Measurements from ENCODE around the gene RFX2. TPM values are rescaled to one million over a fixed set of nuclear protein-coding genes. Genes with fewer than 3 reads are reported as not detected.
A peak's percentile ranks its signal among the peaks of the same experiment; 100 is the strongest.

RFX2 gene
- total RNA-seq, 1 donor from 2014 or later = 7.3 TPM

GRCh38 chr19:5949792-5950305 lies 160.5 kb downstream of the RFX2 start:
- H3K27me3 Mint-ChIP-seq (ENCODE audit: low read depth) = no peaks in the 10 kb centered on the region
- no peaks in the 10 kb centered on the region for H3K9me3 Mint-ChIP-seq
- H3K4me3 Mint-ChIP-seq = no peak overlapping the region
- DNase-seq (ENCODE audit: low spot score in 2 of 2, unreplicated experiment in 2 of 2) = no peak
- H3K36me3 Mint-ChIP-seq = peaks cover 5% of the 10 kb centered on the region
- H3K4me1 Mint-ChIP-seq = peaks cover 64% of the 10 kb centered on the region
- no peak overlapping the region for H3K27ac Mint-ChIP-seq
- TF ChIP-seq CTCF (IDR thresholded peaks at IDR 0.05; ENCODE audit: unreplicated experiment) = no peak

GRCh38 chr19:5948752-5949564 lies 161.3 kb downstream of the RFX2 start:
- TF ChIP-seq CTCF (IDR thresholded peaks at IDR 0.05; ENCODE audit: unreplicated experiment) = no peak
- Mint-ChIP-seq H3K36me3 (peaks cover 5% of the 10 kb centered on the region), H3K4me3 (no peak overlapping the region), H3K27me3 (ENCODE audit: low read depth) (no peaks in the 10 kb centered on the region), H3K27ac (peak overlapping the region; percentile 5), H3K4me1 (peaks cover 55% of the 10 kb centered on the region), H3K9me3 (no peaks in the 10 kb centered on the region)
- DNase-seq (ENCODE audit: low spot score in 2 of 2, unreplicated experiment in 2 of 2) = no peak

GRCh38 chr19:5947435-5947834 lies 162.9 kb downstream of the RFX2 start:
- no peak for DNase-seq (ENCODE audit: low spot score in 2 of 2, unreplicated experiment in 2 of 2)
- Mint-ChIP-seq H3K4me1 (peaks cover 48% of the 10 kb centered on the region), H3K27me3 (ENCODE audit: low read depth) (no peaks in the 10 kb centered on the region), H3K27ac (peak overlapping the region; percentile 3), H3K36me3 (peaks cover 5% of the 10 kb centered on the region), H3K4me3 (no peak overlapping the region), H3K9me3 (no peaks in the 10 kb centered on the region)
- TF ChIP-seq CTCF (IDR thresholded peaks at IDR 0.05; ENCODE audit: unreplicated experiment) = no peak

GRCh38 chr19:5943623-5944022 lies 166.7 kb downstream of the RFX2 start:
- TF ChIP-seq CTCF (IDR thresholded peaks at IDR 0.05; ENCODE audit: unreplicated experiment) = no peak
- Mint-ChIP-seq H3K4me3 (no peak overlapping the region), H3K36me3 (peaks cover 8% of the 10 kb centered on the region), H3K4me1 (peaks cover 22% of the 10 kb centered on the region), H3K9me3 (no peaks in the 10 kb centered on the region), H3K27me3 (ENCODE audit: low read depth) (no peaks in the 10 kb centered on the region), H3K27ac (peak overlapping the region; percentile 47)
- no peak for DNase-seq (ENCODE audit: low spot score in 2 of 2, unreplicated experiment in 2 of 2)

Other genes with a start within 250 kb of the RFX2 start
- gene FUT5, start 240.0 kb downstream of the RFX2 start, total RNA-seq = 0.47 to 0.79 TPM (median 0.73 TPM) in 3 replicates
- 229 to 235 TPM (median 233 TPM) in 3 replicates for gene NDUFA11, start 206.7 kb downstream of the RFX2 start, total RNA-seq
- gene VMAC, start 205.6 kb downstream of the RFX2 start, total RNA-seq = 11.0 to 12.3 TPM (median 11.0 TPM) in 3 replicates
- 16.2 to 17.2 TPM (median 16.7 TPM) in 3 replicates for gene CAPS, start 196.2 kb downstream of the RFX2 start, total RNA-seq
- 83.3 to 89.8 TPM (median 87.2 TPM) in 3 replicates for gene RANBP3, start 132.4 kb downstream of the RFX2 start, total RNA-seq
- gene ACSBG2, start 25.2 kb upstream of the RFX2 start, total RNA-seq = not detected in 3 replicates
- 90.5 to 99.8 TPM (median 93.1 TPM) in 3 replicates for gene MLLT1, start 169.5 kb upstream of the RFX2 start, total RNA-seq
- 0.16 TPM in 1 of 3 replicates, not detected in the others for gene ACER1, start 223.1 kb upstream of the RFX2 start, total RNA-seq

Measured in mesothelial cell of epicardium (in vitro differentiated cells).